Measurements from ENCODE around the gene VGLL4.

VGLL4 gene

GRCh38 chr3:11546657-11547302 lies 96.9 kb downstream of the VGLL4 start:
- Histone ChIP-seq H3K9ac (ENCODE audit: insufficient read length, low read depth) (no peak overlapping the region), H3K9me3 (ENCODE audit: insufficient read depth, low read length) (no peaks in the 10 kb centered on the region)
- DNase-seq (ENCODE audit: low read depth, low spot score): no peak

GRCh38 chr3:11545186-11545851 lies 98.4 kb downstream of the VGLL4 start:
- Histone ChIP-seq H3K4me3 (ENCODE audit: insufficient read length, low read depth) (no peak overlapping the region), H3K9ac (ENCODE audit: insufficient read length, low read depth) (peak overlapping the region; percentile 62), H3K36me3 (ENCODE audit: insufficient read depth, insufficient read length, low read length) (no peaks in the 10 kb centered on the region), H3K27me3 (ENCODE audit: insufficient read depth, insufficient read length) (no peaks in the 10 kb centered on the region), H3K9me3 (ENCODE audit: insufficient read depth, low read length) (no peaks in the 10 kb centered on the region), H3K4me1 (ENCODE audit: insufficient read depth, insufficient read length) (peaks cover 10% of the 10 kb centered on the region)
- no peak for DNase-seq (ENCODE audit: low read depth, low spot score)
- no peak for TF ChIP-seq YY1 (IDR thresholded peaks at IDR 0.05; ENCODE audit: insufficient read depth, insufficient read length)
- TF ChIP-seq ZNF274 (IDR thresholded peaks at IDR 0.05; ENCODE audit: low read depth, low read length): no peak
- TF ChIP-seq SUZ12 (IDR thresholded peaks at IDR 0.05; ENCODE audit: extremely low read depth, insufficient read depth, insufficient read length): no peak

More at GRCh38 chr3:11546657-11547302, 96.9 kb downstream of the VGLL4 start:
- H3K36me3 ChIP-seq (ENCODE audit: insufficient read depth, insufficient read length, low read length): no peaks in the 10 kb centered on the region
- H3K4me1 ChIP-seq (ENCODE audit: insufficient read depth, insufficient read length): peaks cover 10% of the 10 kb centered on the region
- TF ChIP-seq YY1 (IDR thresholded peaks at IDR 0.05; ENCODE audit: insufficient read depth, insufficient read length): no peak
- no peak for TF ChIP-seq ZNF274 (IDR thresholded peaks at IDR 0.05; ENCODE audit: low read depth, low read length)
- TF ChIP-seq SUZ12 (IDR thresholded peaks at IDR 0.05; ENCODE audit: extremely low read depth, insufficient read depth, insufficient read length): no peak
- H3K4me3 ChIP-seq (ENCODE audit: insufficient read length, low read depth): no peak overlapping the region
- H3K27me3 ChIP-seq (ENCODE audit: insufficient read depth, insufficient read length): no peaks in the 10 kb centered on the region

GRCh38 chr3:11544412-11545181 lies 99.1 kb downstream of the VGLL4 start:
- Histone ChIP-seq H3K9ac (ENCODE audit: insufficient read length, low read depth) (no peak overlapping the region), H3K36me3 (ENCODE audit: insufficient read depth, insufficient read length, low read length) (no peaks in the 10 kb centered on the region), H3K4me3 (ENCODE audit: insufficient read length, low read depth) (no peak overlapping the region), H3K27me3 (ENCODE audit: insufficient read depth, insufficient read length) (no peaks in the 10 kb centered on the region), H3K4me1 (ENCODE audit: insufficient read depth, insufficient read length) (peaks cover 8% of the 10 kb centered on the region), H3K9me3 (ENCODE audit: insufficient read depth, low read length) (no peaks in the 10 kb centered on the region)
- no peak for TF ChIP-seq YY1 (IDR thresholded peaks at IDR 0.05; ENCODE audit: insufficient read depth, insufficient read length)
- TF ChIP-seq SUZ12 (IDR thresholded peaks at IDR 0.05; ENCODE audit: extremely low read depth, insufficient read depth, insufficient read length): no peak
- no peak for TF ChIP-seq ZNF274 (IDR thresholded peaks at IDR 0.05; ENCODE audit: low read depth, low read length)
- DNase-seq (ENCODE audit: low read depth, low spot score): no peak

DNA sequence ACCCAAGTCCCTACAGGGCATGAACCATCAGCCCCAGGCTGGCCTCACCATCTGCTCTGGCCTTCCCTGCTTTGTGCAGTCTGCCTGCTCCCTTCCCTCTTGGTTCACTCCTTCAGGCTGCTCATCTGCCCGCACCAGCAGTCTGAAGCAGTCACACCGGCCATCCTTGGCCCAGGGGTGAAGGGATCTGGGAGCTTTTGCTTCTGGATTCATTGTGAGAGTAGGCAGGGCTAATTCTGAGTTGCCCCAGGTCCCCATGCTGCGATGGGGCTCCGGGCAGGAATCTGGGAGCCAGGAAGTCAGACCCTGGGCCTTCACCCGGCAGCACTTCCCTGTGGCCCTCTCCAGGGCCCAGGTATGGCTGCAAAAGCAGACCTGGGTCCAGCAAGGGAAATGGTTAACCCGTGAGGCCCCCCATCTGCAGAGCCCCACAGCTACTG lies 99.7 kb downstream of the VGLL4 start:
- DNase-seq (ENCODE audit: low read depth, low spot score): no peak
- TF ChIP-seq YY1 (IDR thresholded peaks at IDR 0.05; ENCODE audit: insufficient read depth, insufficient read length) (no peak), SUZ12 (IDR thresholded peaks at IDR 0.05; ENCODE audit: extremely low read depth, insufficient read depth, insufficient read length) (no peak), ZNF274 (IDR thresholded peaks at IDR 0.05; ENCODE audit: low read depth, low read length) (no peak)
- Histone ChIP-seq H3K36me3 (ENCODE audit: insufficient read depth, insufficient read length, low read length) (no peaks in the 10 kb centered on the region), H3K9me3 (ENCODE audit: insufficient read depth, low read length) (no peaks in the 10 kb centered on the region), H3K9ac (ENCODE audit: insufficient read length, low read depth) (no peak overlapping the region), H3K4me3 (ENCODE audit: insufficient read length, low read depth) (no peak overlapping the region), H3K4me1 (ENCODE audit: insufficient read depth, insufficient read length) (peaks cover 8% of the 10 kb centered on the region), H3K27me3 (ENCODE audit: insufficient read depth, insufficient read length) (no peaks in the 10 kb centered on the region)

DNA sequence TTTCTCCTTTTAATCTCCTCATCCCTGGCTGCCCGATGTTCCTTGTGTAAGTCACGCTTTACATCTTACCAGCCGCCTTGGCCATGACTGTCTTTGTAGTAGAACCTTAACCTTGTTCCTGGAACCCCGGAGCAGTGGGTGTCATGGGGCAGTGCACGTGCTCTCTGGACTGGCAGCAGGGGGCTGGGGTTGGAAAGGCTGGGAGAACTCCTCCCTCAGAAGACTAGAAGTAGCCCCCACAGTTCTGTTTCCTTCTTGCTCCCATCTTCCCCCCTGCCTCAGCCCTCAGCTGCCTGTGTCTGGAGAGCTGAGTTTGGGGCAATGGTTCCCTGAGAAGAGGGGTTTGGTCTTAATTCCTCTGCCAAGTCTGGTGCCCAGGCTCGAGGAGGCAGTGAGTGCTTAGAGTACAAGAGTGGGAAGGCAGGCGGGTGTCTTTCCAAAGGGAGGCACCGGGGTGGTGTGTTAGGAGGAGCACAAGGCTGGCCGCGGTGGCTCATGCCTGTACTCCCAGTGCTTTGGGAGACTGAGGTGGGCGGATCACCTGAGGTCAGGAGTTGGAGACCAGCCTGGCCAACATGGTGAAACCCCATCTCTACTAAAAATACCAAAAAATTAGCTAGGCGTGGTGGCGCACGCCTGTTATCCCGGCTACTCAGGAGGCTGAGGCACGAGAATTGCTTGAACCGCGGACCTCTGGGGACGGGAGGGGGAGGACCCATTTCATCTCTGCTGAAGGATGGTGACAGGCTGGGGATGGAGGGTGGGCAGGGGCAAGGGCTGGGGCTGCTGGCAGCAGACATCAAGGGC lies 100.4 kb downstream of the VGLL4 start:
- Histone ChIP-seq H3K36me3 (ENCODE audit: insufficient read depth, insufficient read length, low read length) (no peaks in the 10 kb centered on the region), H3K4me1 (ENCODE audit: insufficient read depth, insufficient read length) (peaks cover 8% of the 10 kb centered on the region), H3K9ac (ENCODE audit: insufficient read length, low read depth) (no peak overlapping the region), H3K4me3 (ENCODE audit: insufficient read length, low read depth) (no peak overlapping the region), H3K9me3 (ENCODE audit: insufficient read depth, low read length) (no peaks in the 10 kb centered on the region), H3K27me3 (ENCODE audit: insufficient read depth, insufficient read length) (no peaks in the 10 kb centered on the region)
- TF ChIP-seq SUZ12 (IDR thresholded peaks at IDR 0.05; ENCODE audit: extremely low read depth, insufficient read depth, insufficient read length): no peak
- no peak for TF ChIP-seq ZNF274 (IDR thresholded peaks at IDR 0.05; ENCODE audit: low read depth, low read length)
- TF ChIP-seq YY1 (IDR thresholded peaks at IDR 0.05; ENCODE audit: insufficient read depth, insufficient read length): no peak
- DNase-seq (ENCODE audit: low read depth, low spot score): no peak

- no peak for DNase-seq (ENCODE audit: low read depth, low spot score)
- Histone ChIP-seq H3K36me3 (ENCODE audit: insufficient read depth, insufficient read length, low read length) (no peaks in the 10 kb centered on the region), H3K4me1 (ENCODE audit: insufficient read depth, insufficient read length) (peaks cover 8% of the 10 kb centered on the region), H3K4me3 (ENCODE audit: insufficient read length, low read depth) (no peak overlapping the region), H3K9me3 (ENCODE audit: insufficient read depth, low read length) (no peaks in the 10 kb centered on the region), H3K9ac (ENCODE audit: insufficient read length, low read depth) (no peak overlapping the region), H3K27me3 (ENCODE audit: insufficient read depth, insufficient read length) (no peaks in the 10 kb centered on the region)
- TF ChIP-seq ZNF274 (IDR thresholded peaks at IDR 0.05; ENCODE audit: low read depth, low read length): no peak
- TF ChIP-seq SUZ12 (IDR thresholded peaks at IDR 0.05; ENCODE audit: extremely low read depth, insufficient read depth, insufficient read length): no peak
- no peak for TF ChIP-seq YY1 (IDR thresholded peaks at IDR 0.05; ENCODE audit: insufficient read depth, insufficient read length)
Measured at GRCh38 chr3:11542551-11542950, 101.2 kb downstream of the VGLL4 start.
